Measurements from ENCODE around the gene SBSN.

GRCh38 chr19:35556846-35557538 lies 28.9 kb upstream of the SBSN start:
- TF ChIP-seq, protein P1, sequence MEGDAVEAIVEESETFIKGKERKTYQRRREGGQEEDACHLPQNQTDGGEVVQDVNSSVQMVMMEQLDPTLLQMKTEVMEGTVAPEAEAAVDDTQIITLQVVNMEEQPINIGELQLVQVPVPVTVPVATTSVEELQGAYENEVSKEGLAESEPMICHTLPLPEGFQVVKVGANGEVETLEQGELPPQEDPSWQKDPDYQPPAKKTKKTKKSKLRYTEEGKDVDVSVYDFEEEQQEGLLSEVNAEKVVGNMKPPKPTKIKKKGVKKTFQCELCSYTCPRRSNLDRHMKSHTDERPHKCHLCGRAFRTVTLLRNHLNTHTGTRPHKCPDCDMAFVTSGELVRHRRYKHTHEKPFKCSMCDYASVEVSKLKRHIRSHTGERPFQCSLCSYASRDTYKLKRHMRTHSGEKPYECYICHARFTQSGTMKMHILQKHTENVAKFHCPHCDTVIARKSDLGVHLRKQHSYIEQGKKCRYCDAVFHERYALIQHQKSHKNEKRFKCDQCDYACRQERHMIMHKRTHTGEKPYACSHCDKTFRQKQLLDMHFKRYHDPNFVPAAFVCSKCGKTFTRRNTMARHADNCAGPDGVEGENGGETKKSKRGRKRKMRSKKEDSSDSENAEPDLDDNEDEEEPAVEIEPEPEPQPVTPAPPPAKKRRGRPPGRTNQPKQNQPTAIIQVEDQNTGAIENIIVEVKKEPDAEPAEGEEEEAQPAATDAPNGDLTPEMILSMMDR (IDR thresholded peaks at IDR 0.05; ENCODE audit: insufficient read depth, low read depth, low read length) = no peak
- no peak for TF ChIP-seq EZH2 (IDR thresholded peaks at IDR 0.05; ENCODE audit: insufficient read depth, low read length)
